ENCODE measurements around the gene BCO2. TPM values are rescaled to one million over a fixed set of nuclear protein-coding genes. Genes with fewer than 3 reads are reported as not detected.

BCO2 gene
- total RNA-seq, 6 donors from 2014 or later = 2.1 to 18.2 (median 8.4) TPM

- Histone ChIP-seq H3K9me3 (no peaks in the 10 kb centered on the region), H3K4me1 (no peaks in the 10 kb centered on the region), H3K4me3 (no peak overlapping the region), H3K36me3 (no peaks in the 10 kb centered on the region), H3K27me3 (no peaks in the 10 kb centered on the region), H3K27ac (no peak overlapping the region)
- TF ChIP-seq POLR2A (IDR thresholded peaks at IDR 0.05) (no peak), CTCF (IDR thresholded peaks at IDR 0.05) (no peak), EP300 (IDR thresholded peaks at IDR 0.05) (no peak), POLR2AphosphoS5 (IDR thresholded peaks at IDR 0.05) (no peak)
- no peak for DNase-seq
- ATAC-seq (ENCODE audit: low FRiP score in 2 of 2) = no peak
- WGBS, 2 donors = 83 to 94% methylated on average over 2 of the region's 2 CpGs
Measured at GRCh38 chr11:112248201-112248600, 72.9 kb downstream of the BCO2 start.

DNA sequence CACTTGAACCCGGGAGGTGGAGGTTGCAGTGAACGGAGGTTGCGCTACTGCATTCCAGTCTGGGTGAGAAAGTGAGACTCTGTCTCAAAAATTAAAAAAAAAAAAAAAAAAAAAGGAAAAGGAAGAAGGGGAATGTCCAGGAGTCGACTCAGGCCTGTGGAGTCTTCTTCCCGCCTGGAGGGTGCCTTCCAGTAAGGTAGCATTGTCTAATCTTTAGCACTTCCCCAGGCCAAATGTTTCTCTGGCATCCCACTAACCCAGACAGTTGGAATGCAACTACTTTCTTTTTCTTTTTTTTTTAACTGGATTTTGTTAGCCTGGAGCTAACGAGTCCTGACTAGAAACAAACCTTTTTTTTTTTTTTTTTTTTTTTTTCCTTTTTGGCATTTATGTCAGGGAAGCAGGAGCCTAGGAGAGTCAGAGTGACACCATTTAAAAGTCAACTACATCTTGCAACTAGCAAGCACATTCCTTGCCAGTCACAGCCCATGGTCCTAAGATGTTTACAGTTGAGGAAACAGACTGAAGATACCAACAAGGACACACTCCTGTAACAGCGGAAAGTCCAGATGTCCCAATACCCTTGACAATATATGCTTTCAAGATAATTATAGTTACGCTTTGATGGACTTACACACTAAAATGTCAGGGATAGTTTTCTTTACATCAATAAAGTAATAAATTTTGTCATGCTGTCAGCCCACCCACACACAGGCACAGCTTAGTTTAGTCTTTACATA, 74.7 kb downstream of the BCO2 start:
- Histone ChIP-seq H3K9me3 (no peaks in the 10 kb centered on the region), H3K4me1 (no peaks in the 10 kb centered on the region), H3K4me3 (no peak overlapping the region), H3K27ac (no peak overlapping the region), H3K27me3 (no peaks in the 10 kb centered on the region), H3K36me3 (no peaks in the 10 kb centered on the region)
- DNase-seq (no peak), ATAC-seq (ENCODE audit: low FRiP score in 2 of 2) (peak in 1 of 2 donors; percentile 56)
- TF ChIP-seq POLR2A (IDR thresholded peaks at IDR 0.05) (no peak), EP300 (IDR thresholded peaks at IDR 0.05) (no peak), CTCF (IDR thresholded peaks at IDR 0.05) (no peak), POLR2AphosphoS5 (IDR thresholded peaks at IDR 0.05) (no peak)
- 81 to 84% methylated on average over 8 of the region's 8 CpGs for WGBS, 2 donors

DNA sequence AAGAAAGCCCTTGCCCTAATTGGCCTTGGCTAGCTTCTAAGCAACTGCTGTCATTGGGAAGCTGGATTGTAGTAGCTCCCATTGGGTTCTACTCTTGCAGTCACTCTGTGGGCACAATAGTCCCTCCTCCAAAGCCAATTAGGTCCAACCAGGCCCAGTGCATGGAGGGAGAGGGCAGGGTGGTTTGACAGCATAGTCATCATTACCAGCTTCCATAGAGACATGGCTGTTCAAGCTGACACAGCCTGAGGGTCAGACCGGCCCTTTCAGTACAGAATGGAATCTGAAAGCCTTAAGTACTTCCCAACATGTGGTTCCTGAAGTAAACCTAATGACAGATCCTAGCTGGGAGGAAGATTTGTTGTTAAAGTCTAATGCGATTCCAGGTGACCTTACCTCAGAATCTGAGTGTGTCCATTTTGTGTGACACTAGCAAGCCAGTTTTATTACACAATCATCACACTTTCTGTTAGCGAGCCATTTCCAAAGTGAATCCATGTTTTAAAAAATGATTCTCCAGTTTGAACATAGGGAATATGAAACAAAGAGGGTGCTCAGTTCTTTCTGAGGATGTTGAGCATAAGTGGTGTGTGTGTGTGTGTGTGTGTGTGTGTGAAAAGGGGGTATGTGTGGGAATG, 78.4 kb downstream of the BCO2 start:
- TF ChIP-seq CTCF (IDR thresholded peaks at IDR 0.05) = no peak
- TF ChIP-seq POLR2AphosphoS5 (IDR thresholded peaks at IDR 0.05) = no peak
- 88 to 89% methylated on average over 3 of the region's 3 CpGs for WGBS, 2 donors
- no peak for ATAC-seq (ENCODE audit: low FRiP score in 2 of 2)
- no peak for DNase-seq
- Histone ChIP-seq H3K27me3 (no peaks in the 10 kb centered on the region), H3K4me1 (no peaks in the 10 kb centered on the region), H3K27ac (no peak overlapping the region), H3K4me3 (no peak overlapping the region), H3K9me3 (no peaks in the 10 kb centered on the region), H3K36me3 (no peaks in the 10 kb centered on the region)

DNA sequence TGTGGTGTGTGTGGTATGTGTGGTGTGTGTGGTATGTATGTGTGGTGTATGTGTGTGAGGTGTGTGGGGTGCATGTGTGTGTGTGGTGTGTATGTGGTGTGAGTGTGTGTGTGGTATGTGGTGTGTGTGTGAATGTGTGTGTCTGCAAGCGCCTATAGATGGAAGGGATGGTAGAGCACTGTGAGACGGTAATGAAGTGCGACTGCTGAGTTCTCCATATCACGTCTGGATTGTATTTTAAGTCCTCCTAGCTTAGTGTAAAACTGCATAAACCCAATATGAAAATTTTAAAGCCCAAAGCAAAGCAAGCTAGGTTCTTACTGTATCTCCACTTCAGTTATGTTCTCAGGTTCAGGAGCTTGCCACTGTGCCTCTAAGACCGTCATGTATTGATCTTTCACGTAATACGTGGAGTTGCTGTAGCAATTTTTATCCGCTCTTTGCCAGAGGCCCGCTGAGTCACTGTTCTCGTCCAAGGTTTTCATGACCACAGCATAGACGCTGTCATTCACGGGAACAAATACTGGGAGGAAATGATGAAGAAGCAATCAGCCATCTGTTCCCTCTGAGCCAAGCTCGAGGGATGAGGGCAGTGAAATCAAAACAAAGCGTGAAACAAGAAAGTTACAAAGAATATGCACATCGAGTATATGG, 79.9 kb downstream of the BCO2 start:
- Histone ChIP-seq H3K27me3 (no peaks in the 10 kb centered on the region), H3K9me3 (no peaks in the 10 kb centered on the region), H3K27ac (no peak overlapping the region), H3K4me3 (no peak overlapping the region), H3K36me3 (no peaks in the 10 kb centered on the region), H3K4me1 (no peaks in the 10 kb centered on the region)
- DNase-seq = no peak
- WGBS, 2 donors = 56 to 60% methylated on average over 15 of the region's 15 CpGs
- peak; percentile 25 to 27 for ATAC-seq (ENCODE audit: low FRiP score in 2 of 2)
- TF ChIP-seq POLR2A (IDR thresholded peaks at IDR 0.05) (no peak), POLR2AphosphoS5 (IDR thresholded peaks at IDR 0.05) (no peak), CTCF (IDR thresholded peaks at IDR 0.05) (no peak), EP300 (IDR thresholded peaks at IDR 0.05) (no peak)

Measured in upper lobe of left lung (tissue), 6 donors.